HEK293T (cell line): Measurements from ENCODE around the gene STAB1.

ENCODE experiments used
- CTCF ChIA-PET: fragments of 350-600 bp; formaldehyde crosslinking; extraction: SDS; loops from one replicate; lab custom pipeline; 2021; ENCODE audit warnings: antibody characterized with exemption, inconsistent platforms; lab: Yijun Ruan, JAX
- POLR2A ChIA-PET: fragments of 350-600 bp; formaldehyde crosslinking; extraction: SDS; loops from one replicate; lab custom pipeline; 2020; ENCODE audit warnings: antibody characterized with exemption, inconsistent platforms; lab: Yijun Ruan, JAX
- DNase-seq: peaks from one replicate; pipeline ENCODE4 v3.0.0; 2012; ENCODE audit warnings: mixed read lengths; ENCODE audit errors: extremely low spot score
- ARNT ChIP-seq: fragments of 450-650 bp; IDR thresholded peaks from 2 replicates; pipeline ENCODE4 v1.6.1; 2017; ENCODE audit warnings: mild to moderate bottlenecking
- BHLHE40 ChIP-seq: fragments of 450-650 bp; IDR thresholded peaks from 2 replicates; pipeline ENCODE4 v1.6.1; 2016; ENCODE audit warnings: mild to moderate bottlenecking, moderate library complexity, borderline replicate concordance
- CTBP1 ChIP-seq: fragments of 450-650 bp; IDR thresholded peaks from 2 replicates; pipeline ENCODE4 v1.6.1; 2016; ENCODE audit warnings: borderline replicate concordance
- ELF4 ChIP-seq: fragments of 450-650 bp; IDR thresholded peaks from 2 replicates; pipeline ENCODE4 v1.6.1; 2017; ENCODE audit warnings: antibody characterized with exemption
- FOXA1 ChIP-seq: fragments of 450-650 bp; IDR thresholded peaks from 2 replicates; pipeline ENCODE4 v1.6.1; 2016; ENCODE audit warnings: mild to moderate bottlenecking
- FOXK2 ChIP-seq: fragments of 450-650 bp; IDR thresholded peaks from 2 replicates; pipeline ENCODE4 v1.6.1; 2016; ENCODE audit warnings: mild to moderate bottlenecking
- FOXM1 ChIP-seq: fragments of 450-650 bp; IDR thresholded peaks from 2 replicates; pipeline ENCODE4 v1.6.1; 2017; ENCODE audit warnings: mild to moderate bottlenecking, borderline replicate concordance
- HDGF ChIP-seq: fragments of 450-650 bp; IDR thresholded peaks from 2 replicates; pipeline ENCODE4 v1.6.1; 2017; ENCODE audit warnings: antibody characterized with exemption, borderline replicate concordance
- L3MBTL2 ChIP-seq: fragments of 450-650 bp; conservative IDR thresholded peaks from 2 replicates; pipeline ENCODE4 v1.6.1; 2016; ENCODE audit warnings: mild to moderate bottlenecking
- LEF1 ChIP-seq: fragments of 450-650 bp; IDR thresholded peaks from 2 replicates; pipeline ENCODE4 v1.6.1; 2017; ENCODE audit warnings: mild to moderate bottlenecking, borderline replicate concordance
- NFRKB ChIP-seq: fragments of 450-650 bp; IDR thresholded peaks from 2 replicates; pipeline ENCODE4 v1.6.1; 2016; ENCODE audit warnings: mild to moderate bottlenecking, moderate library complexity
- SP1 ChIP-seq: fragments of 450-650 bp; IDR thresholded peaks from 2 replicates; pipeline ENCODE4 v1.6.1; 2017
- SUZ12 ChIP-seq: fragments of 450-650 bp; IDR thresholded peaks from 2 replicates; pipeline ENCODE4 v1.6.1; 2016; ENCODE audit warnings: mild to moderate bottlenecking
- TARDBP ChIP-seq: fragments of 450-650 bp; IDR thresholded peaks from 2 replicates; pipeline ENCODE4 v1.6.1; 2016
- ZNF384 ChIP-seq: fragments of 450-650 bp; IDR thresholded peaks from 2 replicates; pipeline ENCODE4 v1.6.1; 2016
- TF ChIP-seq, protein P1 (sequence below): fragments of 450-650 bp; IDR thresholded peaks from 2 replicates; pipeline ENCODE4 v1.6.1; 2016

The STAB1 gene

DNA sequence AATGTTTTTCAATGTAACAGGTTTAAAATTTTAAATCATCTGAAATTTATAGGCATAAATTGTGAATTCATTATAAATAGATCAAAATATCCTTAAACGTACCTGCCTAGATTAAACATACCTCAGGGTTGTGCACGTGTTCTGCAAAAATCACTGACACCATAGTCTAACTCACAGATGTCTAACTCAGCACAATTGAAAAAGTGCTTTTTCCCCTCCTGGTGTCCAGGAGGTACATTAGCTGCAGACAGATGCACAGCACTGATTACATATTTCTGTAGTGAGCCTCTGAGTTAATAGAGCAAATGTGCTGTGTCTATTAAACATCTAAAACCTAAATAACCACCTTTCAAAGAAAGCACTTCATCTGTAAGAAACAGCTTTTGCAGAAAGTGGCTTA lies 52.0 kb downstream of the STAB1 start:
- DNase-seq: no peak
- ChIA-PET CTCF (no interaction called here), POLR2A (interaction anchor here (1.0 kb wide), 1 partner anchor 11 kb away, joined by 4 read pairs; the partner anchor contains the start of gene UQCC5)
- TF ChIP-seq FOXM1: no peak
- TF ChIP-seq LEF1: no peak
- no peak for TF ChIP-seq FOXK2
- no peak for TF ChIP-seq TARDBP

DNA sequence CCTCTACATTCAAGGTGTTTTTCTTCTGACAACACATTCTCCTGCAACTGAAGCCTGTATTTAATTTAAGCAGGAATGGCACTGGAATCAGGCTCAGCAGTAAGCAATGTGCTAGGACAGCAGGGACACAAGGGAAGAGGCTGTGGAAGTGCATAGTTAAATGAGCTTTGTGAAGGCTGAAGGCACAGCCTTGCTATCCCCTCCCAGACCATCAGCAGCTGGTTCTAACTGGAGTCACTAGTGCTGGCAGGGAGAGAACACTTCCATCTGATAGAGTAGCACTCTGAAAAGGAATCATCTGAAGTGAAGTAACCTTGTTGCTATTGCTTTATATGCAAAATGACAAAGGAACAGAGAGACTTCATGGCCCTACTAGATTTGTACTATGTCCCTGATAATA lies 56.0 kb downstream of the STAB1 start:
- DNase-seq: no peak
- ChIA-PET CTCF (no interaction called here), POLR2A (interaction anchor here (1.7 kb wide), 1 partner anchor 15 kb away, joined by 5 read pairs; the partner anchor contains the start of gene UQCC5)
- TF ChIP-seq TARDBP (no peak), L3MBTL2 (no peak), BHLHE40 (no peak), SUZ12 (no peak), NFRKB (no peak), FOXK2 (no peak), CTBP1 (no peak), FOXA1 (no peak), ARNT (no peak), FOXM1 (no peak), SP1 (no peak), HDGF (no peak), LEF1 (no peak), ELF4 (no peak), ZNF384 (no peak)
- TF ChIP-seq, protein P1, sequence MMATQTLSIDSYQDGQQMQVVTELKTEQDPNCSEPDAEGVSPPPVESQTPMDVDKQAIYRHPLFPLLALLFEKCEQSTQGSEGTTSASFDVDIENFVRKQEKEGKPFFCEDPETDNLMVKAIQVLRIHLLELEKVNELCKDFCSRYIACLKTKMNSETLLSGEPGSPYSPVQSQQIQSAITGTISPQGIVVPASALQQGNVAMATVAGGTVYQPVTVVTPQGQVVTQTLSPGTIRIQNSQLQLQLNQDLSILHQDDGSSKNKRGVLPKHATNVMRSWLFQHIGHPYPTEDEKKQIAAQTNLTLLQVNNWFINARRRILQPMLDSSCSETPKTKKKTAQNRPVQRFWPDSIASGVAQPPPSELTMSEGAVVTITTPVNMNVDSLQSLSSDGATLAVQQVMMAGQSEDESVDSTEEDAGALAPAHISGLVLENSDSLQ: no peak

DNA sequence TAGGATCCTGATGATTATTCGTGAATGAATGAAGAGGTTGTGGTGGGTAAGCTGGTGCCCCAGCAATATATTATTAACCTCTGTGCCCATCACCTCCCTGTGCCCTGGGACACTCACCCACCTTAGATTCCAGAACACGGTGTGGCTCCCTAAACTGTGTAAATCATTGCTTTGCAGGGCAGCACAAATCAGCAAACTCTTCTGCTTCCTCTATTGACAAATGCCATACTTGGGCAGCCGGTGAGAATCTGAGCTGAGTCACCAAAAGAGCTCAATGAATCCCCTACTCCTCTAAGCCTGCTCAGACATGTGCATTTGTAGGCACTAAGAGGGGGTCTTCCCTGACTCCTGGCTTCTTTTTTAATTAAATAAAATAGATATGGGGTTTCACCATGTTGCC lies 57.0 kb downstream of the STAB1 start:
- no peak for DNase-seq
- TF ChIP-seq ELF4 (no peak), FOXK2 (no peak), ZNF384 (no peak), BHLHE40 (no peak), L3MBTL2 (no peak), HDGF (no peak), ARNT (no peak), SUZ12 (no peak), NFRKB (no peak), LEF1 (no peak), SP1 (no peak), FOXM1 (no peak), FOXA1 (no peak), TARDBP (no peak), CTBP1 (no peak)
- TF ChIP-seq, protein P1: no peak
- ChIA-PET CTCF (no interaction called here), POLR2A (interaction anchor here (1.7 kb wide), 1 partner anchor 16 kb away, joined by 5 read pairs; the partner anchor contains the start of gene UQCC5)

DNA sequence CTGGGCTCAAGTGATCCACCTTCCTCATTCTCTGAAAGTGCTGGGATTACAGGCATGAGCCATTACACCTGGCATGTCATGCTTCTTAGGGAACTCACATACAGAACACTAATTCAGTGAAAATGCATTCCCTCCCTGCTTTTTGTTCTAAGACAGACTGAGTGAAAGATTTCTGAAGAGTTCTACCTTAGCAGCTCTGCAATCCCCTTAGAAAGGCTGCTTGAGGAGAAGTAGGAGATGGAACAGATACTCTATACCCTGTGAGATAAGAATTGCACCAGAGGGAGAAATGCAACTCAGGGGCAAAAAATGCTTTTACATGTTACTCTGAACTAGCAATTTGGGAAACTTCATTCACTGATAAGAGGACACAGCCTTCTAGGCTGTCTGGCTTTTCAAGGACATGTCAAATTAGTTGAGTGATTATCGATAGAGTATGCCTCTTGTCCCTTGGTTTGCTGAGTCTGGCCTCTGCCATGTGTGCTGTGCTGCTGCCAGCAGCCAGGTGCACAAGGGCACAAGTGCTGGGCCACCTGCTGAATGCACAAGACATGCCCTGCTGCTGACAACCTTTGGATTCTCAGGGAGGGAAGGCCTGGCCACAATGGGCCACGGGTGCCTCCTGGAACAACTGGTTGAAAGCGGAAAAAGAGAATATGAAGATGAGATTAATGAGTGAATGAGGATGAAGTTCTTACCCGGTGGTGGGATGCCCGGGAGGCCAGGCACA lies 59.1 kb downstream of the STAB1 start:
- TF ChIP-seq LEF1 (no peak), ELF4 (no peak), CTBP1 (no peak), L3MBTL2 (no peak), BHLHE40 (no peak)
- CTCF ChIA-PET: no interaction called here
- no peak for DNase-seq
- POLR2A ChIA-PET: no interaction called here

DNA sequence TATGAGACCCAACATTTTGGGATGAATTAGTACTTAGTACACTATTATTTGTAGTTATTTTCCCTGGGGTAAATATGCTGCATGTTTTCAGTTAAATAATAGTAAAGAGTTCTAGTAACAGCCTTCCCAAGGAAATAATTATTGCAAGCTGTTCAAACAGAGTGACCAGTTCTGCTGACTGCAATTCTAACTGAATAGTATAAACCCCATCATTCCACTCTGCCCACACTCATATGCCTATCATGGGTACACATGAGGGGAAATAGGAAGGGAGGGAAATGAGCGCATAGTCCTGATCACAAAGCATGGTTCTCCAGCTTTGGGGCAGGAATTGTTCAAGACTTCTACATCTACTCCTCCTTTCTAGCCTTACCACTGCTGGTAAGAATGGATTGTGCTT lies 59.9 kb downstream of the STAB1 start:
- POLR2A ChIA-PET: no interaction called here
- CTCF ChIA-PET: no interaction called here
- no peak for DNase-seq
- no peak for TF ChIP-seq LEF1
- no peak for TF ChIP-seq FOXM1
- TF ChIP-seq L3MBTL2: no peak
- TF ChIP-seq SP1: no peak
- no peak for TF ChIP-seq FOXK2
- no peak for TF ChIP-seq BHLHE40
- no peak for TF ChIP-seq ARNT
- TF ChIP-seq FOXA1: no peak

DNA sequence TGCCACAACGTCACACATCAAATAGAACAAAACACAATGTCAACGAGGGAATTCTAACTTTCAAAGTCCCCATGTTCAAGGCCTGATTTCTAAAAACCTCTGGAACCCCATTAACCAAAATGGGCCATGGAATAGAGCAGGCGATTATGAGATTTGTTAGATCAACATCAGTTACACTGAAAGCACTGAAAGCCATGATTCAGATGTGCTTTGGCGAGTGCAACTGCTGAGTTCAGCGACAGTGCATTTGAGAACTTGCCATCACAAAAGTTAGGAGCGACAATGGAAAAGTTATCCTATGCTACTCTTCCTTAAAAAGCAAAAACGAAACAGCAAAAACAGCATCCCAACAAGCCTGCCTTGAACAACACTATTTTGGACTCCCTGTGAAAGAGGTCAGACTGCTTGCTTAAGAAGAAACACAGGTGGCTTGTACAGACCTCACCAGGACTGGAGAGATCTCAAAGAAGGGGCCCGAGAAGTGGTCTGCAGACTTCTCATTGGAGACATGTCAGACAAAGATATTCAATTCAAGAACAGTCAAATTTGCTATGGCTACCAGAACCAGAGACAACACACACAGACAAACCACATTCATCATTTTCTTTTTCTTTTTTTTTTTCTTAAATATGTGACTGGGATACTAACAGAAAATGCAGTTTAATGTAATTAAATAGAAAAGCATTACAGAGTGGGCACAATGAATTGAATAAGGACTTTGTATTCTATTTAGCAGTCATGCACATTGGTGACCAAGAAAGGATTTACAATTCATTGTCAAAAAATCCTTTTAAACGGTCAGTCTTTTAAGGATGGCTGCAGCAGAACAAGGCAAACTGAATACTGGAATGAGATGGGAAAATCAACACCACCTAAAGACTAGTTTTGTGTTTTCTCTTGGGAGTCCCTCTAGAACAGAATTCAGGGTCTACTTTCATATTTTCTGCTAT lies 62.1 kb downstream of the STAB1 start:
- POLR2A ChIA-PET: no interaction called here
- no peak for DNase-seq
- TF ChIP-seq SP1 (no peak), SUZ12 (no peak), ARNT (no peak)
- CTCF ChIA-PET: no interaction called here
